H4 (cell line): Measurements from ENCODE around the gene TLE3. TPM values are rescaled to one million over a fixed set of nuclear protein-coding genes. Genes with fewer than 3 reads are reported as not detected.

ENCODE experiments used
- DNase-seq: peaks from one replicate; pipeline ENCODE4 v3.0.0-alpha.2; 2015; ENCODE audit warnings: low spot score
- total RNA-seq: library from RNA; depleted of rRNA; stranded (reverse); fragments of >200 nt; shearing (Covaris generic); gene quantifications from 2 replicates; pipeline ENCODE4 v1.2.3, GENCODE V29; 2014

The TLE3 gene
- total RNA-seq, 1 experiment from 2014 or later = 17.5 TPM

DNA sequence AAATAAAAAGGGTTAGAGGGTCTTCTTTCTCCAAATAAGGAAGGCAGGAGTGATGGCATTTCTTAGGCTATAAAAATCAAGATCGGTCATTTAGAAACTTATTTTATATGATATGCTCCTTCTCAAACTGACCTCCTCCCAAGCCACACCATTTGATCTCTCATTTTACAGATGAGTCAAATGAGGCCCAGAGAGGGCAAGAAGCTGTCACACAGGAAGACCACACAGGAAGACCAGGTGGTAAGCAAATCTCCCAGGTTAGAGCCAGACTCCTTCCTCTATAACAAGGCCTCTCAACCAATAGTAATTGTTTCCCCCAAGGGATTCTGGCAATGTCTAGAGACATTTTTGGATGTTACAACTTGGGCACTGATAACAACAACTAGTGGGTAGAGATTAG lies 13.8 kb downstream of the TLE3 start:
- no peak for DNase-seq

DNA sequence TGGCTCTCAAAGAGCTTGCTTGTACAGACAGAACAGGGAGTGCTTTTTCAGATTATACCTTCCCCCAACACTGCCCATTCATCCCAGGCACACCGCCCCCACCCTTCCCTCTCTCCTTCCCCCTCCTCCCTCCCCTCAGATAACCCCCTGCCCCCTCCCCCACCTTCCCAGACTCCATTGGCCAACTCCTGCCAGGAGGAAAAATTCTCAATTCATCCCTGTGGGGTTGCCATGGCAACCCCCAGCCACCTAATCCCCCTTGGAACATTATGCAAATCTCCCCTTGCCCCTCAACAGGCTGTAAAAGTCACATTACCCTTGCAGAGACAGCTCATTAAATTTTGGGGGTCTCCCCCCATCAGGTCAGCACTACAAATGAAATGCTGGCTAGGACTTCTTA lies 14.3 kb downstream of the TLE3 start:
- no peak for DNase-seq

DNA sequence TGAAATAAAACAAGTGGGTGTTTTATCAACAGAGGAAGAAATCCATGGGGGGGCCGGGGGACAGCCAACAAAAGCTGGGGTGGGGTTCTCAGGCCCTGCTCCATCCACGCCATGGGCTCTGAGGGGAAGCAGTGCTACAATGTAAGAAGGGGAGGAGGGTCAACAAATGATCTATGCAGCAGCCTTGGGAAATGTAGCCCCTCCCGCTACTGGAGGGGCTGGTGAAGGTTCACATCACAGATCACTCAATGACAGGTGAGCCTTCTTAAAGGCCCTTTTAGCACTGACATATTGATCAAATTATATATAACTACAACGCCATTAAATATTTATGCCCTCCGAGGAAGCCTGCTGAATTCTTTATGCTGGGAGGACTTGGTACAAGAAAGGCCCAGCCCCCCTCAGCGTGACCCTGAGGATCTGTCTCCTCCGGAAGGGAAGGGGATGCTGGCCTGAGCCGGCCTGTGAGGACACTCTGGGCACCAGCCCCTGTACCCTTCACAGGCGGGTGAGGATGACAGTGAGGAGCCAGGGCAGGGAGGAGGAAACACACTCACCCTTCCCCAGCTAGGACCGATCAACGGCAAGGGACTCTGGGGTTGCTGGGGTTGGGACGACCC lies 15.3 kb downstream of the TLE3 start:
- DNase-seq = no peak

DNA sequence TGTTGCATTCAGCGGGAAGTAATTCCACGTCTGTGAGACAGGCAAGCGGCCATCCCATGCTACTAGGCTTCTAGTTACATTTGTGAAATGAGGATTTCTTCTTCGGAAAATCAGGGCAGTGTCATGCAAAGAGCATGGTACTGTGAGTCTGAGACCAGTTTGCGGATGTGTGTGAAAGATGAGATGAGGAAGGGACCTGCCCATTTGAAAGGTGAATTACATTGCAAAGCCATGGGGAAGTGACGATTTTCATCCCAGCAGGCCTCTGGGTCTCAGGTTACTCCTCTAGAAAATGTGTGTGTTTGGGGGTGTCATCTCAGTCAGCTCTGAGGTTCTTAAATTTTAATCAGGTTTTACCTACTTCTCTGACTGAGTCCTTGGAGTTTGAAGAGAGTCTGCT lies 16.1 kb downstream of the TLE3 start:
- no peak for DNase-seq

DNA sequence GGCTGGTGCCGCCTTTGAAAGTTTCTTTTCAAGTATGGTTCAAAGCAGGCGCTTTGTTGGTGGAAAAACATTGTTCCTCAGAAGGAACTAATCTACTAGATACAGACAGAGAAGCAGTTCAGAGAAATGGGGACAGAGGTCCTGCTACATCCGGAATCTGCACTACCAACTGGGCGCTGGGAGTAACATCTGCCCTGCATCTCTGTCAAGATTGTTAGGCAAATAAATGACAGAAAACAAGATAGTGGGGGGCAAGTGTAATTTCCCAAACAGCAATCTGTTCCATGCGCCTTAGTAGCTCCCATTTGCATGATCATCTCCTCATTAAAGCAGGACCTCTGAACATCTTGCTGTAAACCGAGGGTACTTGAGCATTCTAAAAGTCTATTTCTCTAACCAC lies 17.4 kb downstream of the TLE3 start:
- DNase-seq = no peak

DNA sequence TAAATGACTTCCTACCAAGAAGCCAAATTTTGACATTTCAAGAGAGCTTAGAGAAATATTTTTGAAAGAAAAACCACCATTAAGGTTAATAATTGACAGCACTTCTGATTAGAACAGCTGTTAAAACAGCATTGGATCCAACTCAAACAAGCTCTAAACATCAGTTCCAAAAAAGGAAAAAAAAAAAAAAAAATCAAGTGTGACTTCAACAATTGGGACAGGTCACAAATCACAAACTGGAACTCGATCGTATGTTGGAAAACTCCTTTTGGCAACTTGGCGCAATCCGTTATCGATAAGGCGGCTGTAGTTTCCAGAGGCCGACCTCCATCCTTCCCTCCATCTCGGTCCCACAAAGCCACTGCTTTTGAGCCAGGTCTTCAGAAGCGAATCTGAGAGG lies 17.8 kb downstream of the TLE3 start:
- DNase-seq = no peak

DNA sequence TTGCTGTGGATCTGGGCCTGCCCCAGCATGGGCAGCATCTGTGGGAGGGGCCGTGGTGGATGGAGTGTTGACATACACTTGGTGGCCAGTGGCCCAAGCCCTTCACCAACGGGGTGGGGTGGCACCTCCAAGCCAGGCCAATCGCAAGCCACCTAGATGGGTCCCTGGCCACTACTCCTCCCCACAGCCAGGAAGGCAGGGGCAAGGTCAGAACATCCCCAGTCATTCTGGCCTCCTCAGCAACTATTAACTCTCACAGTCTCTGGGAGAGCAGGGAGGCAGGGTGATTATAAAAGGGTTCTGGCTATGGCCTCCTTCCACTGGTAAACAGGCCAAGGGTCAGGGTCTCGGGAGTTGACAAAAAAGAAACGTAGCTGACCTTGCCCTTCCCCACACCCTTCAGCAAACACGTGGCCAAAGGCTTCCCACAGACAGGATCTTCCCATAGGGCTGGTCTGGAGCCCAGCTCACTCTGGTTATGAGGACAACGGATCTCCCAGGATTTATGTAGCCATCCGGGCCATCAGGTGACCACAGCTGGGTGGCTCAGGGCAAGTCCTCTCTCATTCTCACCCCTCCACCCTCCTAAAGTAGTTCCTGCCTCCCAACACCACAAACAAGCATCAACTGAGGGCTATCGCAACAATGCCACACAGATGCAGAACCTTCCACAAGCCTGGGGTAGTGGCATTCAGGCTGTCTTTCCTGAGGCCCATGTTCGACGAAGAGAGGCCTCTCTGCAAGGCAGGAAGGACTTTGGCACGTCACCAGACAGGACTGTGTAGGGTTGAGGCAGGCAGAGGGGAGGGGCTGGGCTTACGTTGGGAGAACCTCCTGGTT lies 18.9 kb downstream of the TLE3 start:
- no peak for DNase-seq

DNA sequence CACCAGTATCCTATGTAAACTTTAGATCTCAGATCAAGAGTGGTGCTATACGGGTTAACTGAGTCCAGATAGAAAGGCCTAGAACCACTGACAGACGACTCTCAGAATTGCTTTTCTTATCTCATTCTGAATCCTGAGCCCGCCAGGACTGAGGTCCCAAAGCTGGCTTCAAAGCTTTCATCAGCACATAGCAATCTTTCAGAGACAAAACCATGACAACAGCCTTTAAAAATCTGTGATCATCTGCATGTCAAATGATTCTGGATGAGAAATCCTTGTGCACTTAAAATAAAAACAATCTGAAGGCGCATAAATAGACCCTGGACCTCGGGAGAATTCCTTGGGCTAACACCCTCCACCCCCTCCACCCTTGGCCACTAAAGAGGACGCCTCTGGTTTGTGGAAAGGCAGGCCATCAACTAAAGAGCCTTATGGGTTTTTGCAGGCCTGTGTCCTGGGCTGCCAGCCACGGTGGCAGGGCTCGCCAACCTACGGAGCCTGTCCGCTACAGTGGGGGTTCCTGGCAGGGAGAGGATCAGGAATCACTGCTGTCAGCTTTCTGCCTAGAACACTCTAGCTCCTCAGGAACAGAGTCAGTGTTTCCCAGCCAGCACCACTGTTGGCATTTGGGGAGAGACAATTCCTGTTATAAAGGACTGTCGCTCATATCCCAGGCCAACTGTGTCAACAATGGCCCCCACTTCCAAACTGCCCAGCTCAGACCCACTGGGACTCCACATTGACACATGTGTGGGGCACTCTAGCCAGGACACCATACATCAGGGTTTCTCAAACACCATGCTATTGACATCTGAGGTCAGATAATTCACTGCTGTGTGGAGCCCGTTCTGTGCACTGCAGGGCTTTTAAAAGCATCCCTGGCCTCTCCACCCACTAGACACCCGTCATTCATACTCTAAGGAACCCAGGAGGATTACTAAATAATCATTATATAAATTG lies 20.2 kb downstream of the TLE3 start:
- DNase-seq = no peak

DNA sequence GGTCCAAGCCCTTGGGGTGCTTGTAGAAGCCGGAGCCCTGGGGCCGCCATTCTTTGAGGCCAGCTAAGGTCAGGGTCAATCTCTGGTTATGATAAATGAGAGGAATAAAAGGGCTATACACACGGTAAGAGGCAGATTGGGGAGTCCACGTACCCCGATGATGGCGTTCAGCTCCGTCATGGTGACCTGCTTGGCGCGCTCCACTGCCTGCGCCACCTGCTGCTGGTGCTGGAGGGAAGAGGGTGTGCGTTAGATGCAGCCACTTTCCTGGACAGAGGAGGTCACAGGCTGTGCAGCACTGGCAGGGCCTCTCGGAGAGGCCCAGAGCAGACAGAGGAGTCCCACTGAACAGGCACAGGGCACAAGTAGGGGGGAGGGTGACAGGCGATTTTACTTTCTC lies 23.3 kb downstream of the TLE3 start:
- no peak for DNase-seq

DNA sequence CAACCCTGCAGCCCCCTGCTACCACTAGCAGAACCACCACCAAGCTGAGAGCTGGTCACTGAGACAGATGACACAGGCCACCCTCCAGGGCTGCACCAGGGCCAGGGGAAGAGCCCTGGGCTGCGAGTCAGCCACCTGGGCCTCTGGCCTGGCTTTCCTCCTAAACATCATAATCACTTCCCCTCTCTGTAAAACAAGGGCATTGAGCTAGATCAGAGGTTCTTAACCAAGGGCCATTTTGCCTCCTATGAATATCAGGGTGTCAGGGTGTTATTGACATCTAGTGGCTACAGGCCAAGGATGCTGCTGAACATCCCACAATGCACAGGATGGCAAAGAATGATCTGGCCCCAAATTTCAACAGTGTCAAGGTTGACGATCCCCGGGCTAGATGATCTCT lies 25.2 kb downstream of the TLE3 start:
- no peak for DNase-seq

DNA sequence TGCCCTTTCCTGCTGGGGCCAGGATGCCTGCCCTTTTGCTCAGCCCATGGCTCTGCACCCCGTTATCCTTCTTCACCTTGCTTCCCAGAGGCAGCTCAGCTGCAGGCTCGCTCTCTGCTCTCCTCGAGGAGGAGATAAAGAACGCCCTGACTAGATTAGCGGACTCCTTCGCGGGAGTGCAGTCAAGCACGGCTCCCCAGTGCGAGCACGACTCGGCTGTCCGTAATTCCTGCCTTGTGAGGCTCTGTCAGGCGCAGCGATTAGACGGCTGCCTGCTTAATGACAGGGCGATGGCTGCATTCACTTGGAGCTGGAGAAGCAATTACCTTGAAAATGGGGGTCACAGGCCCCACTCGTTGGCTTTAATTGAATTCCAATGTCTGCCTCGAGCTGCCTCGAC lies 25.9 kb downstream of the TLE3 start:
- DNase-seq = no peak

DNA sequence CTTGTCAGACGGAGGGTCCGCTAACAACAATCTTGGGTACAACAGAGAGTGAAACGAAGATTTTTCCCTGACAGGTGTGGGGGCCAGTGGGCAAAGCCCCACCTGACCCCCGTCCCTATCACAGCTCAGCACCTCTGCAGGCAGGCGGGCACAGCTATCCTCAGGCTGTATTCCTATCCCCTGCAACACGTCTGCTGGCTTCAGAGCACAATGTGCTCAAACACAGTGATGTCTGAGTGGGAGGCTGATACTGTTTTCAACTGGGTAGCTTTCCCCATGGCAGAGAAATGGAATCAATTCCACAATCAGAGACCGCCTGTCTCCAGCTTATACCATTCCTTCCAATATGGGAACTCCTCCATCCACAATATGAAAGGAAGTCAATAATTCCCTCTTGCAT lies 28.0 kb downstream of the TLE3 start:
- no peak for DNase-seq

DNA sequence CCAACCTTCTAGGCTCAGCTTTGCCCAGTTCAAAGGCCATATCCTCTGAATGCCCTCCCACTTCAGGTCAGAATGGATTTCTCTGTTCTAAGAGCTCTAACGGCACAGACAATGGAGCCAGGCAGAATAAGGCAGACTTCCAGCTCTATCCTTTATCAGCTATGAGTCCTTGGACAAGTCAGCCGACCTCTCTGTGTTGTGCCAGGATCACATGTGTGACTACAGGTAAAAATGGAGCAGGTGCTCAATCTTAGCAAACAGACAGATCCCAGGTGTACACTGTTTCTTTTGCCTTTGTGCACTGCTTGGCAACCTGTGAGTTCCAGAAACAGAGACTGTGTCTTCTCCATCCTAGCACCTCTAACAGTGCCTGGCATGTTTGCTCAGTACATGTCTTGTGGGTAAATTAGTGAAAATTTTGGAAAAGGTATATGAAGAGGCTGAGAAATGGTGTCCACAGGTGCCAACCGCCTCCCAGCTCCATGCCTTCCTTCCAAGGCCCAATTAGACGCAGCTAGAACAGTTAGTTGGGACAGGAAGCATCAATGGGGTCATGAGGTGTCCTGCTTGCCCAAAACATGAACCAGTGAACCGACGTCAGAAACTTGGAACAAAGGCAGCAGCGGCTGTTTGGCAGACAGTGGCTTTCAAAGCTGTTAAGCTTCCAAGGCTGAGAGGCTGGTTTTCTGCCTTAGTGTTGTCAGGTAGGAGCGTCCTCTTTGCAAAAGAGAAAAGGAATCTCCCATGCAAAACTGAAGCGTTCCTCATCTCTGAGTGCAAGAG lies 28.7 kb downstream of the TLE3 start:
- no peak for DNase-seq

DNA sequence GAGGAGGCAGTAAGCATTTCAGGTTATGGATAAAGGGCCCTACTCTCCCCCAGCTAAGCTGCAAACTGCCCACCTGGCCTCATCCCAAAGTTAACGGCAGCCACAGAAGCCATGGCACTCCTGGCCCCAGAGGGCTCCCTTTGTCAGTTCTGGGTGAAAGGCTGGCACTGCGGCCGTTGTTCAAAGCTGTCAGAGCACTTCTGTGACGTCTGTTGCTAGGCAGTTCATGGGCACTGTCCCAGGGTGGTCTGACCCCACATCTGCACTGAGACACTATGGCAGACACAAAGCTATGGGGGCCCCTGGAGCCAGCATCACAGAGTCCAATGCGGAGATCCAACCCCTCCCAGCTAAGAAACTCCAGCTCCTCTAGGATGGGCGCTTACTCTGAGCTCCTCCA lies 30.0 kb downstream of the TLE3 start:
- DNase-seq = no peak

DNA sequence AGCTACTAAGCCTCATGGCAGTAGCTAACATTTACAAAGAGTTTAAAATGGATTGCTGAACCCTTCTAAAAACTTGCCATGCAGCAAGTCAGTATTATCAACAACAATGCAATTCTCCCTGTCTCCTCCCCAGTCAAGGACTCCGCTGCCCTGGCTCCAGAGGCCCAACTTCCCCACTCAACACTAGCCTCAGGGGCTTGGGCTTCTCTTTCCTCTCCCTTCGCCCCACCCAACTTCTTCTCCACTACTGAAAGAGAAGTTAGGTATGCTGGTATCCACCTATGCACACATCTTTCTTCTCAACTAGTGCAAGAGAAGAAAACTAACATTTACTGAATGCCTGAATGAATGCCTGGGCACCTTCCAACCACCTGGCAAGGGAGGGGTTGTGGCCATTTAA lies 30.7 kb downstream of the TLE3 start:
- DNase-seq = no peak

DNA sequence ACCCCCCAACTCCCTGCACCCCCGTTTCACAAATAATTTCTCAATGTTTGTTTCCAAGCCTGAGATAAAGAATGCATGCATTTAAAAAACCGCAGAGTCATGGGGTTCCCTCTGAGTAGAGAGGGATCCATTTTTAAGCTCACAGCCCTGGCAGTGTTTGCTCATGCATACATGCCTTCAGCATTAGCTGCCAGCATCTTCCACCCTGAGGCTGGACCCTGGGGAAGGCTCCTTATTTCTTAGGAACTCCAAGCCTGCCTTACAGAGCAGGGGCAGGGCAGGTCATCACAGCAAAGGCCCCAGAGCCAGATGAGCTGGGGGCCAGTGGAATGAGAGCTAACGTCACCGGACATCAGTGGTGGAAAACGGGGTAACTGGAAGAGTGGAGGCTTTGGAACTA lies 31.3 kb downstream of the TLE3 start:
- no peak for DNase-seq

DNA sequence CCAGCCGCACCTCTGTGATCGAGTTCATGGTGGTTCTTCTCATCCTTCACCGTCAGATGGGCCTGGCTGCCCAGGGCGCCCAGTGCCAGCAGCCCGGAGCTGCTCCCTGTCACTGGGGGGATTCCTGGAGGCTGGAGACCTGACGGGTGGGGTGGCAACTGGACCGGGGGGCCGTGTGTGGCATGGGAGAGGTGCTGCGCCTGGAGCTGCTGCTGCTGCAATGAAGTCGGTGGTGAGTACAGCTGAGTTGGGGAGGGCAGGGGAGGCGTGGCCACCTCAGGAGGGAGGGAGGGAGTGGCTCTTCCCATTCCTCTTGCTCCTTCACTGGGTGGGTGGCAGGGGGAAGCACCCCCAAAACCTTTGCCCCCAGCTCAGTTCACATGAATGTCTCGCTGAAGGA lies 31.7 kb downstream of the TLE3 start:
- DNase-seq = no peak

DNA sequence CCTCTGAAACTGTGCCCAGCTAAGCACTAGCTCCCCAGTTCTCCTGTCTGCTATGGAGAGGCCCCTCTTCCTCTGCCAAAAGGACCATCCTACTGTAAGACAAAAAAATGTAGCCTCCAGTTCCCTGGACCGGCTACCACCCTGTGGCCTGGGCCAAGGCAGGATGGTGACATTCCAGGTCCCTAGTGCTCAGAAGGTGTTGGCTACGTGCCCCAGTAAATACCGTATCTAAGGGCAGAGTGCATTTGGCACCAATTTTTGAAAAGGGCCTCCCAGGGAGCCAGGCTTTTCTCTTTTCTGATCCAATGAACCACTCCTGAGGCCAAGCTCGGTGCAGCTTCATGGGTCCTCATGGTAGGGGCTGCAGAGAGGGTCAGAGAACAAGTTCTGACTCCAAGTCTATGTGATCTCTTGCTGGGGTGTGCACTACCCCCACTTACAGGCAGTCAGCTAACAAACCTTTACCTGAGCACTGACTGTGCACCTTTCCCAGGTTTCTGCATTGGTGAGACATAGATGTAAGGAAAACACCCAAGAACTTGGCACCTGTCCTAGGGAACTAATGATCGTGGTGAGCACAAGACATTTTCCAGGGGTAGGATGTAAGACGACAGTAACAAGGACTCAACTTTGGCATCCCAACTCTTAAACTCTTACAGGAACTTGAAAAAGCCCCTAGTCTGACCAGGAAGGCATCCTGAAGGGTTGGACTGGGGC lies 32.6 kb downstream of the TLE3 start:
- DNase-seq = no peak

DNA sequence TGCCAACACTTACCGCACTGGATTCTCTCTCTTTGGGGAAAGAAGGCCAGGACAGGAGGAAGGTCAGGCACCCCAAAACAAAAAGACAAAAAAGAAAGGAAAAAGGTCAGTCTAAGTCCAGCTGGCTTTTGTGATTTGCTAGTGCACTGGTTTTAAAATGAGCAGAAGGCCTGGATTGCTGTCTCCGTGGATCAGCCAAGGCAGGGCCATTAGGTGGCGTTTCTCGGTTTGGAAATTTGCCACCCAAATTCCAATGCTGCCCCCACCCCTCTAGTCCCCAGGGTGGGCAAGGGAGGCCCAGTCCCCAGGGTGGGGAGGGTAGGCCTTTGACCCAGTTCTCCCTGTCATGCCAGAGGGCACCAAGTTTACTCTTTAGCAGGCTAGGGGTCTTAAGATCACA lies 33.3 kb downstream of the TLE3 start:
- no peak for DNase-seq

DNA sequence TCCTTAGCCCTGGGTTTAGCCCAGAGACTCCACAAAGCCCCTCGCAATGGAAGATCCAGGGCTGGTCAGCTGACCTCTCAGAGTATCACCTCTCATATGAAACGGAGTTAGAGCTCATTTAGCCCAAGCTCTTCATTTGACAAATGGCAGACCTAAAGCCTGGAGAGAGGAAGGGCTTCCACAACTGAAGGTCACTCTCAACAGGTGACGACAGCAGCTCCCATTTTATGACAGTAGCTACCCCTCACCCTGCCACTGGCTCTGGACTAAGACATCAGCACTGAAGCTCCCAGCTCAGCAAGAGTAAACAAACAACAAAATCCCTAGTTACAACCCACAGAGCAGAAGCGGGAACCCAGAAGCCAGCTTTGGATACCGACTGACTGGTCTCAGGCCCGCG lies 33.7 kb downstream of the TLE3 start:
- no peak for DNase-seq

DNA sequence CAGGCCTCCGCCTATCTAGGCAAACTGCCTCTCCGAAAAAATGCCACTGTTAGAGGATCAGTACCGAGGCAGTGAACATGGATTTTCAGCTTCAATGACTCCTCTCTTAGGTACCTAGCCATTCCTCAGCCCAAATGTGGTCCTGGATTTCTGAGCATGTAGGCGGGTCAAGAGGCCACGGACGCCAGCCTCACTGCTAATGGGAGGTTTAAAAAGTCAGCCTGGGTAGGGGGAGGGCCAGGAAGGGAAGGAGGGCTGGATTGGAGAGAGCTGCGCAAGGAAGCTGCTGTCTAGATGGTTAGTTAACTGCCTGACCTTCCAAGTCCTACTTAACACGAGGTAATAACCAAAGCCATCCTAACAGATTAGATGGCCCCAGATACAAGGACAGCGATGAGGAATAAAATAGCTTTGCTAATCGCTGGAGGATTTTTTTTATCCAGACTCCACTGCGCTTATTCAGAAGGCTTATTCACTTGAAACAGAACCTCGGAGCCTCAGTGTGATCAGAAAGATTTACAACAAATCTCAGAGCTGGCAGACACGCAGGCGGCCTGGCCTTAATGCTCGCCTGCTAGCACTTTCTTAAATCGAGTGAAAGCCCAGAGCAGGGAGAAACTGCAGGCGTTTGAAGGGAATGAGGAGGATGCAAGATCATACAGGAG lies 34.3 kb downstream of the TLE3 start:
- DNase-seq = no peak
